COR-L47 (cell line): ENCODE measurements around the gene LRRN2.
"Not testable (repeated sequence)": the region's sequence is repeated elsewhere in the genome, so short reads cannot be mapped to it uniquely, and the experiment has no call there.

ENCODE experiments used
- DNase-seq: peaks from one replicate; lab custom pipeline; 2025; lab: John Stamatoyannopoulos, UW

Gene LRRN2

DNA sequence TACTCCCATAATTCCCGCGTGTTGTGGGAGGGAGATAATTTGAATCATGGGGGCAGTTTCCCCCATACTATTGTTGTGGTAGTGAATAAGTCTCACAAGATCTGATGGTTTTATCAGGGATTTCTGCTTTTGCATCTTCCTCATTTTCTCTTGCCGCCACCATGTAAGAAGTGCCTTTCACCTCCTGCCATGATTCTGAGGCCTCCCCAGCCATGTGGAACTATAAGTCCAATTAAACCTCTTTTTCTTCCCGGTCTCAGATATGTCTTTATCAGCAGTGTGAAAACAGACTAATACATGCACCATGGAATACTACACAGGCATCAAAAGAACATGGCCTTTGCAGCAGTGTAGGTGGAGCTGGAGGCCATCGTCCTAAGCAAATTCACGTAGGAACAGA, 56.1 kb downstream of the LRRN2 start:
- not testable (repeated sequence) for DNase-seq

DNA sequence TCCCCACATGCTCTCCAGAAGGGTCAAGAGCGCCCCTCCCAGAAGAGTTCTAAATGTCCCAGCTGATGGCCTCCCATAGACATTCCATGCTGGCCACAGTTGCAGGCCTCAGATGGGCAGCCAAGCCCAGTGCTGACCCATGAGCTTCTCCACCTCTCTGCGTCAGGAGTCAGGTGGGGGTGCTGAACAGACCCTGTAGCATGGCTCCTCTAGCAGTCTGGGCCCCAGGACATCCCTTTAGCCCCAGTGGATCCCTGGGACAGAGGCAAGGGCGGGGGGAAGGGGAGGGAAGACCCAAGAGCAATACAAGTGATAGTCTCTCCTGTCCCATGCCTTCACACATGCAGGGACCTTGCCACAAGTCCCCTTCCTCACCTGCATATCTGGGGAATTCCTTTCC, 56.7 kb downstream of the LRRN2 start:
- DNase-seq, result no peak

DNA sequence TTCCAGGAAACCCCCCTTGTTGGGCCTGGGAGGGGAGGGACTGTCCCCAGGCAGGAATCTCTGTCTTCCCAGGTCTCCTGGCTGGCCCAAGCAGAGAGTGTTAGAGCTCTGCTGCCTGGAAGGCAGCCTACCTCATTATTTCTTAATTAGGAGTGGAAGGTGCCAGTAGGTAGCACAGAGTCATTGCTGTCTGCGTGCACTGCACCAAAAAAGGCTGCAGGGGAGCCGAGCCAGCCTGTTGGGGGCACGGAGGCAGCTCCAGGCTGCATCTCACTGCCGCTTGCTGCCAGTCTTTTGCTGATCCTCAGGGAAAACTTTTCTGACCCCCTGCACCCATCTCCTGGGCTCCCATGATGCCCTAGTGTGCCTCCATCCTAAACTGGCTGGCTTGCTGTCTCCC, 58.1 kb downstream of the LRRN2 start:
- DNase-seq, result no peak

DNA sequence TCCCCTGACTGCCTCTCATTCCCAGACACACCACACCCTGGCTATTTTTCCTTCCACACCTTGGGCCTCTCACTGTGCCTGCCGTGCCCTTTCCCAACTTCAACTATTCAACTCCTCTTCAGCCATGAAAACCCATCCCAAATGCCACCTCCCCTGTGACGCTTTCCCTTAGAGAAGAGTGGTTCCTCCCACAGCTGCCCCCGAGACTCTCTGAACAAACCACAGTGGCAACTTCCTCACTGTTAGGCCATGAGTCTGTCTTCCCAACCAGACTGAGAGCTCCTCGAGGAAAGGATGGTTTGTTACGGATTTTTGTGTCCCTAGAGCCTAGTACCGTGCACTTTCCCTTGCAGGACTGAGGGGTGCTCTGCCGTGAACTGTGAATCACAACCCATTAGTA, 59.2 kb downstream of the LRRN2 start:
- DNase-seq, result no peak

DNA sequence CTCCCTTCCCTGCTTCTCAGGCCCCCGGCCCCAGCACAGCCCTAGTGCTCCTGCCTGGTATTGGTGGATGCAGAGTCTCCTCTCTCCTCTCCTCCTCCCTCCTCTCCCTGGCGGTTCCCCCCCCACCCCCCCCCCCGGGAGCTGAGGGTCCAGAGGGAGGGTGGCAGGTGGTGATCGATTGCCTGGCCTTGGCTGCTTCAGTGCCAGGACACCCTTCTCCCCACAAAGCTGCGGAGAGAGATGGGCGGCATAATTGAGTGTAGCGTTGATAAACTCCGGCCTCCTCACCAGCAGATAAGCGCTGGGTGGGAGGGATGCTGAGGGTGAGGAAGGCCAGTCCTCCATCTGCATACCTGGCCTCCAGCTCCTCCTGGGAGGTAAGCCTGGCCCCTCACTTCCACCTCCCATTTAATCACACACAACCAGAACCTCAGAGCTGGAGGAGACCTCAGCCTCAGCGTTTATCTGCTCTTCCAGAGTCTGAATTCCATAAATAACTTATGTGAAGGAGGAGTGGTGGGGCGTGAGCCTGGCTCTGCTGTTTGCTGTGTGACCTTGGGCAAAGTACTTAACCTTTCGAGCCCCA, 60.8 kb downstream of the LRRN2 start:
- no peak for DNase-seq

DNA sequence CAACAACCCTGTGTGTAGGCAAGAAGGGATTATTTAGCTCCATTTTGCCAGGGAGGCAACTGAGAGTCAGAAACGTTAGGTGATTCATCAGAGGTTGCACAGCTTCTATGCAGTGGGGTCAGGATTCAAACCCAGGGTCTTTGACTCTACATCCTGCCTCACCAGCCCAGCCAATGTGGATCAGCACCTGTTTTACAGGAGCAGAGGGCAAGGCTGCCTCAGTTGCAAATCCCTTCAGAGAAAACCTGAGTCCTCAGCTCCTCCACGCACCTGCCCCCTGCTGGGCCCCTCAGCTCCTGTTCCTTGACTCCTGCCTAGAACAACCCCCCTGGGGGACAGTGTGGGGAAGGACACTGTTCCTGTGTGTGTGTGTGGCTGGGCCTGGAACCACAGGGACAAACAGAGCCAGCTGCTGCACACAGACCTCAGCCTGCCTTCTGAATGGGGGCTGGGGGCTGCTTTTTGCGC, 61.6 kb downstream of the LRRN2 start:
- DNase-seq, result no peak

DNA sequence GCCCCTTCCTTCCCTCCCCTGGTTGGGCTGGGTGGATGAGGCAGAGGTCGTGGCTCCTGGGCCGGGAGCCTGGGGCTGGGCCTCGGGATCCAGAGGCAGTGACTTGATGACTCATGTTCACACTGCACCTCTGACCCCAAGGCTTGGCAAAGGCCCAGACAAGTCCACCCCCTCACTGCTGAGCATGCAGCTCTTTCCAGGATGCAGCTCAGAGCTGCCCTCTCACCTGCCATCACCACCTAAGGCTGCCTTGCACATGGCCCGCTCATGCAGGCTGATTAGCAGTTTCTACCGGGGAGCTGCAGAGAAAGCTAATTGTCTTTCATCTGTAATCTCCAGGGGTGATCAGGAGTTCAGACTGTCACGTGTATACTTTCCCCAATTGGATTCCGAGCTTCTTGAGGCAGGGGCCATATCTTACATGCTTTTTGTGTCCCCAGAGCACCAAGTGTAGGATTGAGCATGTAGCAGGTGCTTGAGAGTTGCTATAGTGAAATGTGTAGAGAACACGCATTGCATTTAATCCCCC, 62.1 kb downstream of the LRRN2 start:
- no peak for DNase-seq

DNA sequence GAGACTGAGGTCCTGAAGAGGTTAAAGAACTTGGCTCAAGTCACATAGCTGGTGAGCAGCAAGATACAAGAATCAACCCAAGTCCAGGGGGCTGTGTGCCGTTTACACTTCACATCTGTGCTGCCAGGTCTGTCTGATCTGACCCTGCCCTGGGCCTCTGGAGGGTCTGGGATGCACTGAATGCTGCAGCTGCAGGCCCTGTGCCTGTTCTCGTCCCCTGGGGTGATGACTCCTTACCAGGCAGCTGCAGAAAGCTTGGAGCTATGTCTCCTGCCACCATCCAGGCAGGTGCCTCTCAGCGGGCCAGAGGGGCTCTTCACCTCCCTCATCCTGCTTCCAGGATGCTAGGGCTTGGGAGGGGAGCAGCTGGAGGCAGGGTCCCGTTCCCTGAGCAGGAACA, 63.5 kb downstream of the LRRN2 start:
- no peak for DNase-seq

DNA sequence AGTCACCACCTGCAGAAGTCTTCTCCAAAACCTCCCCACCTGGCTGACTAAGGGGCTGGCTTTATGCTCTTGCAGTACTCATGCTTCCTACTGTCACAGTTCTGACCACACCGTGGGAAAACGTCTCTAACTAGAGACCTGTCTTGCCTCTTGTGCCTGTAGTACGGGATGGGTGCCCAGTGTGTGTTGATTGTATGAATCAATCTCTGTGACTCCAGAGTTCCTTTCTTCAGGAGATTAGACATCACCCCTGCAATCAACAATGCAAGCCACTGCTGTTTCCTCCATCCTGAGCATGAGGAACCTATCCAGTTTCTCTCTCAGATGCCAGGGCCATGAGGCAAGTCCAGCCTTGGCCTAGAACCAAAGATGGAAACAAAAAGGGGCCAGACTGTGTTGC, 64.1 kb downstream of the LRRN2 start:
- DNase-seq, result no peak

DNA sequence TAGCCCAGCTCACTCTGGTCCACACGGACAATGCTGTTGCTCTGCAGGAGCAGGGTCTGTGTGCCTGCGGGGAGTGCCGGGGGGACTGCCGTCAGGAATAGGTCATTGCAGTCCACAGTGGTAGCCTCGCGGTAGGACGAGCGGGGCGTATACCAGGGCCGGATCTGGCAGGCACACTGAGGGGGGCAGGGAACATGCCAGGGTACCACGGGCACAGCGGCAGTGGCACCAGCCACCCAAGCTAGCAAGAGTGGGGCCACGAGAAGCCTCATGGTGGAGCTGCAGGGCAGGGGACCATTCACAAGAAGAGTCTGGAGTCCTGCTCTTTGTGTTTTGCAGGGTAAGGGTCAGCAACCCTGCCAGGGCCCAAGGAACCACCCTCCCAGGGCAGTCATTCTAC, 65.8 kb downstream of the LRRN2 start:
- no peak for DNase-seq

DNA sequence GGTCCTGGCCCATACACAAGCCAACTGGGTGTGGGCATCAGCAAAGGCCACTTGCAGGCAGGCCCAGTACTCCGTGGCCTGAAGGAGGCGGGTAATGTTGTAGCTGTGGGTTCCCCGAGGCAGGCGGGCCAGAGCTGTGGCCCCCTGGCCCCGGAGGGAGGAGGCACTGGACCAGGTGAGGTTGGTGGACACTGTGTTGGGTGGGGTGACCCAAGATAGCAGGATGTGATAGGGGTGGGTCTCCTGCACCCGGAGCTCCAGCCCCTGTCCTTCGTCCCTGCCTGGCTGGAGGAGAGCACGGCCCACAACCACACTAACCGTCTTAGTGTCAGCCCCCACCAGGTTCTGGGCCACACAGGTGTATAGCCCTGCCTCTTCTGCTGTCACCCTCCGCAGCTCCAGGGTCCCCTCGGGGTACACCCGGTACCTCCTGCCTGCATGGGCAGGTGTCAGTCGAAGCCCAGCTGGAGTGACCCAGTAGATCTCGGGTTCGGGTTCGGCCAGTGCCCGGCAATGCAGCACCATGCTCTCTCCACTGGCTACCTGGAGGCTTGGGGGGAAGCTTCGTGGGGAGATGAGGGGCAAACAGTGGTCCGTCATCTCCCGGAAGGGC, 67.3 kb downstream of the LRRN2 start:
- DNase-seq, result no peak

DNA sequence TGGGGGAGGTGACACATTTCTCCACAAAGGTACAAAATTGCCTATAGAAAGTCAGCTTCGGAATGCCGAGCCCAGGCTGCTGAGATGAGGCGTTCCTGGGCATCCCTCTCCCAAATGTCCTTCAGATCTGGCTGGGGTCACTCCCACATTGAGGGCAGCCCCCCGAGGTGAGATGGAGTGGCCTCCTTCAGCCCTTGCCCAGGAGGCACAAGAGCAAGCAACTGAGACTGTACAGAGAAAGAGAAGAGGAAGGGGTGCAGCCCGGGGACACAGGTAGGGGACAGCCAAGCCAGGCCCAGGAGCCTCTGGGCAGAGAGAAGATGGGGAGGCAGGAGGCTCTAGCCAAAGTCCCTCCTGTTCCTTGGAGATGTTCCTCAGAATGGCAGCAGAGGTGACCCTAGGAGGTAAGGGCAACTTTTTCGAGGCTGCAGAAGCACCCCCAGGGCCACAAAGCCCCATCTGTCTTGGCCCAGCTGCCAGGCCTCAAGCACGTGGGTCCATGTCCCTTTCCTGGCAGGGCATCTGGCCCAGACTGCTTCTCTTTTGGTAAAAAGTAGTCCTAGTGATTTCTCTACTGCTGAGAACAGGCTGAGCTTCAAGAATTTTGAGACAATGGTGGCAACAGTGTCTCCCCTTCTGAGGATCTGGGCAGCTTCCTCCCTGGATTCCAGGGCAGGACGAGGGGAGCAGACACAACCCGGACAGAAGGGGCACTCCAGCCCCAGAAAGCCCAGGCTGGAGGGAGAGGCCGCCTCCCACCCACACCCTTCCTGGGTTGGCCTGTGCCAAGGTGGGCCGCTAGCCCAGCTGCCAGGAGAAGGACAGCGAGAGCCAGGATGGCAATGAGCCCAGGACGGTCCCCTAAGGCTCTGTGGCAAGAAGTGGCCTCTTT, 68.0 kb downstream of the LRRN2 start:
- DNase-seq, result no peak

DNA sequence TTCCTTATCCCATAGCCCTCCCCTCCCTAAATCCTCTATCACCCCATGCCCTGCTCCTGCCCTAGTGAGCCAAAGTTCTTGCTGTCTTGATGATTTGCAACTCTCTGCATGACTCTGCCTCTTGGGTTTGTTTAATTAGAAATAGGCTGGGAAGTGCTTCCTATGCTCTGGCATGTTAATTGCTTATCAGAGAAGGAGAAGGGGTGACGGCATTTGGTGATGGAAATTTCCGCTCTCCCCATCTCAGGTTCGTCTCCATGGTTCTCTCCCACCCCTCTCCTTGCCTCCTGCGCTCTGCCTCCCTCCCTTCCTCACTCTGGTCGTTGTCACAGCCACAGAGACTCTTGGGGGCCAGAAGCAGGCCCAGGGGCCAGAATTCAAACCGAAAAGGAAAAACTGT, 68.9 kb downstream of the LRRN2 start:
- no peak for DNase-seq

DNA sequence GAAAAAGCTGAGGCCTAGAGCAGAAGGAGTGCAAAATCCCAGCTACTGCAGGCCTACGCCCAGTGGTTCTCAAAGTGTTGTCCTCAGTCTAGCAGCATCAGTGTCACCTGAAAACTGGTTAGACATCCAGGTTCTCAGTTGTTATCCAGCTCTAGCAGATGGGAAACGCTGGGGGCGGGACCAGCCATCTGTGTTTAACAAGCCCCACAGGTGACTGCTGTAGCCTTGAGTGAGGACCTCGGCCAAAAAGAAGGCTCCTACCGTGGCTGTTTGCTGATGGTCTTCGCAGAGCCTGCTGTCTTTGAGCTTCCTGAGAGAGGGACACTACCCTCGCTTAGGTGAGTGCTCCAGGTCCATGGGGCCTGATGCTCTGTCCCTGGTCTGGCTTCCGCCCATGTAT, 69.7 kb downstream of the LRRN2 start:
- DNase-seq, result no peak

DNA sequence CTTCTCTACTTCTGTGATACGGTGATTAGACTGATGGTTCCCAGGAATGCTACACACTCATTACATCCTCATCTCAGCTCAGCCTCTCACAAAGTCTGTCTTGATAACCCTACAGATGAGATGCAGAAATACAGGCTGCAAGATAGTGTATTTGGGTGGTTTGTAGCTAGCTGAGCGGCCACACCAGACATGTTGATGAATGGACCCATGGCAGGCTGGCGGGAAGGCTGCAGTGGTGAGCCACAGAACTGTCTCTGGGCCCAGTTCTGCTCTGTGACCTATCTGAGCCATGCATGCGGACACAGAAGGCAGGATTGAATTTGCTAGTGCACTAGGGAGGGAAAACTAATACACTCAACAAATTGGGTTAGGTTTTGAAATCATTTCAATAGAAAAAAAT, 71.9 kb downstream of the LRRN2 start:
- DNase-seq, result no peak

DNA sequence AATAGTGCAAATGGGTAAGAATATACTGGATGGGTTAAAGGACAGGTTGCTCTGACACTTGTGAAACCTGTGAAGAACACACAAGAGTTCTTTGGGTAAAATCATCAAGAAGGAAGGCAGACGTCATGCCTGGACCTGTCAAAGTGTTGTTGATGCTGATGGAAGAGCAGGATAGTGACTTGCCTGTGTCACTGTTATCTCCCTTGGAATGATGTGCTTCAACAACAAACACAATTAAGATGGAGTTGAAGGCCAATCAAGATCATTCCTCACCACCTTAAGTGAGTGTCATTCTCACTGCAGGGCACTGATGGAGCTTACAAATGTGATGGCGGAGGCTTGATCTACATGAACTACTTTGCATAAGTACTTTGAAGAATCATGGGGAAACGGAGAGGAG, 73.2 kb downstream of the LRRN2 start:
- DNase-seq, result no peak

DNA sequence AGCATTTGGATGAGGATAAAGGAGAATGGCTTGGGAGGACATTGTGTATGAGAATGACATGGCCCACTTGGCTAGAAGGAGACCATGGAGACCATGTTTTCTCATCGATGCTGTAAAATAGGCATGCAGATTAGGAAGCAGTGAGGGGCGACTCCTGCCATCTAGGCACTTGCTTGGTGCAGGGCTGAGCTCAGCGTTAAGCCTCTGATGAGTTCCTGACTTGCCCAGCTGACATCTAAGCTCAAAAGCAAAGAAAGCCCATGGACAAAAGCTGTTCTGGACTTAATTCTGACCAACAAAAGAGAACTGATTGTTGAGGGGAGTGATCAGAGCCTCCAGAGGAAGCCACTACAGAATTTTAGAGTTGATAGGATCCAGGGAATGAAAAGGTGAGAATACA, 74.5 kb downstream of the LRRN2 start:
- no peak for DNase-seq

DNA sequence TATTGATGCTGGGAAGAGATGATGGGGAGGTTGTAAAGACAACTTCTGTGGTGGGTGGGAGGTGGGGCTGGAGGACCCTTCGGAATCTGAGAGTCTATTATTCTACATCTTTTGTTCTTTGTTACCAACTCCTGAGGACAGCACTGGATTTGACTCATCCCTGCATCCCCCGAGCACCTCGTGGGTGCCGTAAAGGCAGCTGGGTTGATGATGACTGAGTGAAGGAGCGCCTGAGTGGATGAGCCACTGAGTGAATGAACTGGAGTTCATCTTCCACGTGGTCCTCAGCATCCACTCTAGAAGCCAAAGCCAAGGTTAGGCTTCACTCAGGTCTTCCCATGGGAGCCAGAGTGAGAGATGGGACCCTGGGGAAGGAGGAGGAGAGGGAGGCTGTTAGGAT, 77.6 kb downstream of the LRRN2 start:
- no peak for DNase-seq

DNA sequence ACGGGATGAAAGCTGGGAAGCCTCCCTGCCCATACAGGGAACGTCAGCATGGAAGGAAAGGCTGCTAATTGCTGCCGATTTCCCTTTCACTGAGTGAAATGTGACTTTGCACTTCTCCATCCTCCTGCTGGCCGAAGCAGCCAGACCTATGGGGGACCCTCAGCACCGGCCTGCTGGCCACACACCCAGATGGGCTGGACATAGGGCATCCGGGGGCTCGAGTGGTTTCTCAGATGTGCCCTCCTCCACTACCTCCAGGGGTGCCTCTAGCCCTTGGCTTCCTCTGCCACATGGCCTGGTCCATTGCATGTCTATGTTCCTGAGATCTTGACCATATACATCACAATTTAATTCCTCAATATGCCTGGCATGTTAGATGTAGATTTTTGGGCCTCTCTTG, 79.7 kb downstream of the LRRN2 start:
- DNase-seq, result no peak

DNA sequence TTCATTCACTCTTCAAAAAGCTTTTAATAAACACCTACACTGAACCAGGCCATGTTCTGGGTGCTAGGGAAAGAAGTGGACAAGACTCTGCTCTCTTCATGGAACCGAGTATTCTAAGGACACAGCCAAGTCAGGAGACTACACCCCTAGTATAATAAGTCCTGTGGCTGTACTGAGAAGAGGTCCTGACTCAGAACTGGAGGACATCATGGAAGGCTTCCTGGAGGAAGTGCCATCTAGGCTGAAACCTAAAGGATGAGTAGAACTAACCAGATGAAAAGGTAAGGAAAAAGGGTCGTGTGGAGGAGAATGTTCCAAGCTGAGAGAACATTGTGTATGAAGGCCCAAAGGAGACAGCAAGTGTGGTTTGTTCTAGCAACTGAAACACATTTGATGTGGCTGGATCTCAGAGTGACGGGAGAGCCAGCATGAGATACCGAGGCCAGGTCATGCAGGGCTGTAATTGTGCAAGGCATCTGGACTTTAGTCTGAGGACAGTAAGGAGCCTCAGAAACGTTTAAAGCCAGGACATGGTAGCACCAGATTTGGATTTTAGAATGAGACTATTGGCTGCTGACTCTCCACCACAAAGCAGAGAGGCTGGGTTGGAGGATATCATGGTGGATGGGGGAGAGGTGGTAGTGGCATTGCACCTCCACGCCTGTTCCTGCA, 82.5 kb downstream of the LRRN2 start:
- DNase-seq, result no peak

DNA sequence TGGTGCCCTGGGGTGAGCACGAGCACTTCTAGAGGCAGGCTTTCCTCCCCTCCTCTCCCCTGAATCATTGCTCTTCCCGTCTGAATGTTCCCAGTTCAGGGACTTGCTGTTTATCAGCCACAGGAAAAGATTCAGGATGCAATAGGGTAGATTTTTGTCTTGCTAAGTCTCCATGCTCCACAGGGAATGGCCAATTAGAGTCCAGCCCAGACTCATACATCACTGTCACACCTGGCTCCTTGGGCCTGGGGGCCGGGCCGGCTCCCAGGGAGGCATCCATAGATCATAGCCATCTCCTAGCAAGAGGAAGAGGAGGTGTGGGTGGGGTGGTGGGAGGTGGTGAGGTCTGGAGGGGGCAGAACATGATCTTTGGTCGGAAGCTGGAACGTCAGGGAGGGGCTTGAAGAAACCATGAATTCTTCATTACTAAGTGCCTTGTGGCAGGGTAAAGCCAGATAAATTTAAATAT, 83.4 kb downstream of the LRRN2 start:
- no peak for DNase-seq

DNA sequence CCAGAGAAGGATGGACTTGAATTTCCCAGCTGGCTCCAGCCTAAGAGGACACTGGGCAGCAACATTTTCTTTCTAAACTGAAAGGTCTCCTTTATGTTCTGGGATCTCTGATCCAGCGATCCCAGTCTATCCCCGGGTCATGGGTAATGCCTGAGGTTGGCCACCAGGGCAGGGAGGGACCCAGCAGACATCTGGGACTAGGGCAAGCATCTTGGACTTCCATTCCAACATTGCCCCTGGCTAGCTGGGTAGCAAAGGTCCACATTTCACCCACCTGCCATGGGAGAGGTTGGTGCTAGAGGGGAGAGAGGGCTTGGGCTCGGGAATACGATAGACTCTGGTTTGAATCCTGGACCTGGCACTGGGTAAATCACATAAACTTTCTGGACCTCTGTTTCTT, 84.6 kb downstream of the LRRN2 start:
- DNase-seq, result no peak
